GM19468 (cell line): ENCODE data around the gene CYP2A7.
"Not testable (repeated sequence)": the region's sequence is repeated elsewhere in the genome, so short reads cannot be mapped to it uniquely, and the experiment has no call there.

Experiments used
- ATAC-seq: cut with Tn5 transposase; IDR thresholded peaks from one replicate; pipeline ENCODE4 v1.9.1; 2021; ENCODE audit warnings: mild to moderate bottlenecking, moderate library complexity, moderate number of reproducible peaks; ENCODE audit not compliant: unreplicated experiment; ENCODE audit errors: extremely low read depth

The CYP2A7 gene, protein sequence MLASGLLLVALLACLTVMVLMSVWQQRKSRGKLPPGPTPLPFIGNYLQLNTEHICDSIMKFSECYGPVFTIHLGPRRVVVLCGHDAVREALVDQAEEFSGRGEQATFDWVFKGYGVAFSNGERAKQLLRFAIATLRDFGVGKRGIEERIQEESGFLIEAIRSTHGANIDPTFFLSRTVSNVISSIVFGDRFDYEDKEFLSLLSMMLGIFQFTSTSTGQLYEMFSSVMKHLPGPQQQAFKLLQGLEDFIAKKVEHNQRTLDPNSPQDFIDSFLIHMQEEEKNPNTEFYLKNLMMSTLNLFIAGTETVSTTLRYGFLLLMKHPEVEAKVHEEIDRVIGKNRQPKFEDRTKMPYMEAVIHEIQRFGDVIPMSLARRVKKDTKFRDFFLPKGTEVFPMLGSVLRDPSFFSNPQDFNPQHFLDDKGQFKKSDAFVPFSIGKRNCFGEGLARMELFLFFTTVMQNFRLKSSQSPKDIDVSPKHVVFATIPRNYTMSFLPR

DNA sequence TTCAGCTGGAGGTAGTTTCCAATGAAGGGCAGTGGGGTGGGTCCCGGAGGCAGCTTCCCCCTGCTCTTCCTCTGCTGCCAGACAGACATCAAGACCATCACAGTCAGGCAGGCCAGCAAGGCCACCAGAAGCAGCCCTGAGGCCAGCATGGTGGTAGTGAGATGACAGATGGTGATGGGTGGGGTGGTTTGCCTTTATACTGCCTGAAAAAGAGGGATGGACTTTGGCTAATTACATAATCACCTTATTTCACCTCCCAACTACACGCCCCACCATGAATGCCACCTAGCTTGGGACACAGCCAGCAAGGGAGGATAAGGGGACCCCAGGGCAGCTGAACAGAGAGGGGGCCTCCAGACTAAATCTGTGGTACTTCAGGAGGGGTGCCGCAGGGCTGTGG lies at the start of gene CYP2A7:
Gene CYP2A7 (minus strand): TSS at position 170 of the 400 bp plus-strand sequence. CDS start 21 bp downstream, at position 149.
- ATAC-seq, result not testable (repeated sequence)

DNA sequence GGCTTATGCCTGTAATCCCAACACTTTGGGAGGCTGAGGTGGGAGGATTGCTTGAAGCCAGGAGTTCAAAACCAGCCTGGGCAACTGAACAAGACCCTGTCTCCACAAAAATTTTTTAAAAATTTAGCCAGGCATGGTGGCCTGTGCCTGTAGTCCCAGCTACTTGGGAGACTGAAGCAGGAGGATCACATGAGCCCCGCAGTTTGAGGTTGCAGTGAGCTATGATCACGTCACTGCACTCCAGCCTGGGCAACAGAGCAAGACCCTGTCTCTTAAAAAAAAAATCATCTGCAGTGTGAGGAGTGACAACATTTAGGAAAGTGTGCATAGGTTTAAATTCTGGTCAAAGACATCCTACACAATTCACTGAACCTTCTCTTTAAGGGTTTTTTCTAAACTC lies 48.8 kb upstream of the CYP2A7 start:
- not testable (repeated sequence) for ATAC-seq

DNA sequence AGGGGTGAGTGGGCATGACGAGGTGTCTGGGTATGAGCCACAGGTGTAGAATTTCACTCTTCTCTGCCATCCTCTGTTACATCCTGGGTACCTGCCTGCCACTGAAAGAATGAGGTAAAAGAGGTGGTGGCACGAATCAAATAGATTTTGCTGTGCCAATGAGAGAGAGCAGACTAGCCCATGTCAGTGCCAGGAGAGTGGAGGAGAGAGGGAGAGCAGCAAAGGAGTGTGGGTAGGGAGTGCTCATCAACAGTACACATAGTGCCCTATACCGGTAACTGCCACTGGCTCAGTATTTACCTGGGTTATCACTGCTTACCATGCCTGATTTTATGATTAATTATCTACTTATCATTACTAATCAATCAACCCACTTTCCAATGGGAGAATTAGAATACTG lies 47.9 kb upstream of the CYP2A7 start:
- ATAC-seq, result not testable (repeated sequence)

DNA sequence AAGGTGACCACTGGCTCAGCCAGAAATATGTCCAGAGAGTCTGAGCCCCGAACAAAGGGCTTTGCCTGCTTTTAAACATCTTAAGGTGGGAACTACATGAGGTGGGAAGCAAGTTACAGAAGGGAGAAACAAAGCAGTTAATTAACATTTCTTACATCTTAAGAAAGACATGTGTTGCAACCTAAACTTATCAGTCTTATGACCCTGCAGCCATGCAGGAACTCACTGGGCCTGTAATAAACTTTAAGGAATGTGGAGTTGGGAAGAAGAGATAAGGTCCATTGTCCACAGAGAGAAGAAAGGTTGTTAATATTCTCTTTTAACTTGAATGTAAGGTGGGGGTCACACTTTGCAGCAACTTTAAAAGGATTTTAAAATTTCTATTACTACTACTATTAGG lies 46.8 kb upstream of the CYP2A7 start:
- ATAC-seq, result no peak

DNA sequence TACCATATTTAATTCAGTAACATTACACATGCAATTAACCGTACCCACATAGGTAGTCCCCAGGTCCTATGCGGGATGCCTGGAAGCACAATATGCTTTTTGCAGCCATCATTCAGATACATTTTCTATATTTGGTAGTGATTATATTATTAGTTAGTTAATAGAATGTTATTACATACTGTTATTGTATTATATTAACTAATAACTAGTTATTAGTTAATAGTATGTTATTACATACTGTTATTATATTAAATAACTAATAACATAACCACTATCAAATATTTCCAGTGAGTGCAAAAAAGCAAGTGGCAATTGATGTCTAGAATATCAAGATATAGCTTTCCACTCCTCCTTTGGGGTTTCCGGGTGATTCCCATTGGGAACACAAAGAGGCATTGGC lies 45.5 kb upstream of the CYP2A7 start:
- no peak for ATAC-seq

DNA sequence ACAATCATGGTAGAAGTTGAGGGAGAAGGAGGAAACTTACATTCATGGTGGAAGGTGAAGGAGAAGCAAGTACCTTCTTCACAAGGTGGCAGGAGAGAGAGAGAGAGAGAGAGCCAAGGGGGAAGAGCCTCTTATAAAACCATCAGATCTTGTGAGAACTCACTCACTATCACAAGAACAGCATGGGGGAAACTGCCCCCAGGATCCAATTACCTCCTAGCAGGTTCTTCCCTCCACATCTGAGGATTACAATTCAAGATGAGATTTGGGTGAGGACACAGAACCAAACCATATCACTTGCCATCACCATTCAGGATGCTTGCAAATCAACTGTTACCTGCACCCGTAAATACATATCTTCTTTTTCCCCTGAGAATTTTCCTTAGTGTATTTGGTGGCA lies 44.2 kb upstream of the CYP2A7 start:
- not testable (repeated sequence) for ATAC-seq

DNA sequence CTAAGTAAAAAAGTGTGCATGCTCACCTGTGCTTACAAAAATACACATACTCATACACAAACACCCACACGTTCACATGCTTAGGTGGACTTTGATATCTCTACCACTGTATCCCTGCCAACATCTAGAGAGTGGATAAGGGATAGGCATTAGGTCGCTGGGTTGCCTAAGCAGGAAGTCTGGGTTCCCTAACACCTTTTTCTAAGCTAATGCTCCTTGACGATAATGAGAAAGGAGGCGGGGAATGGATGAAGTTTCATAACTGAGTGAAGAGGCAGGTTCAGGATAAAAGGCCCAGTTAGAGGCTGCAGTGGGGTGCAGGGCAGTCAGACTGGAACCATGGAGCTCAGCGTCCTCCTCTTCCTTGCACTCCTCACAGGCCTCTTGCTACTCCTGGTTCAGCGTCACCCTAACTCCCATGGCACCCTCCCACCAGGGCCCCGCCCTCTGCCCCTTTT lies 41.9 kb upstream of the CYP2A7 start:
- ATAC-seq, result no peak

DNA sequence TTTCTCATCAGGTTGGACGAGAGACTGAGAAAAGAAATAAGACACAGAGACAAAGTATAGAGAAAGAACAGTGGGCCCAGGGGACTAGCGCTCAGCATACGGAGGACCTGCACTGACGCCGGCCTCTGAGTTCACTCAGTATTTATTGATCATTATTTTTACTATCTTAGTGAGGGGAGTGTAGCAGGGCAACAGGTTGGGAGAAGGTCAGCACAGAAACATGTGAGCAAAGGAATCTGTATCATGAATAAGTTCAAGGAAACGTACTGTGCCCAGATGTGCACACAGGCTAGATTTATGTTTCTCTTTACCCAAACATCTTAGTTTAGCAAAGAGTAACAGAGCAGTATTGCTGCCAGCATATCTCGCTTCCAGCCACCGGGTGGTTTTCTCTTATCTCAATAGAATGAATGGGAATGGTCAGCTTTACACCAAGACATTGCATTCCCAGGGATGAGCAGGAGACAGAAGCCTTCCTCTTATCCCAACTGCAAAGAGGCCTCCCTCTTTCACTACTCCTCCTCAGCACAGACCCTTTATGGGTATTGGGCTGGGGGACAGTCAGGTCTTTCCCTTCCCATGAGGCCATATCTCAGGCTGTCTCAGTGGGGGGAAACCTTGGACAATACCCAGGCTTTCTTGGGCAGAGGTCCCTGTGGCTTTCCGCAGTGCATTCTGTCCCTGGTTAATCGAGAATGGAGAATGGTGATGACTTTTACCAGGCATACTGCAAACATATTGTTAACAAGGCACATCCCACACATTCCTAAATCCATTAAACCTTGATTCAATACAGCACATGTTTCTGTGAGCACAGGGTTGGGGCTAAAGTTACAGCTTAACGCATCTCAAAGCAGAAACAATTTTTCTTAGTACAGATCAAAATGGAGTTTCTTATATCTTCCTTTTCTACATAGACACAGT lies 40.5 kb upstream of the CYP2A7 start:
- ATAC-seq, result not testable (repeated sequence)

DNA sequence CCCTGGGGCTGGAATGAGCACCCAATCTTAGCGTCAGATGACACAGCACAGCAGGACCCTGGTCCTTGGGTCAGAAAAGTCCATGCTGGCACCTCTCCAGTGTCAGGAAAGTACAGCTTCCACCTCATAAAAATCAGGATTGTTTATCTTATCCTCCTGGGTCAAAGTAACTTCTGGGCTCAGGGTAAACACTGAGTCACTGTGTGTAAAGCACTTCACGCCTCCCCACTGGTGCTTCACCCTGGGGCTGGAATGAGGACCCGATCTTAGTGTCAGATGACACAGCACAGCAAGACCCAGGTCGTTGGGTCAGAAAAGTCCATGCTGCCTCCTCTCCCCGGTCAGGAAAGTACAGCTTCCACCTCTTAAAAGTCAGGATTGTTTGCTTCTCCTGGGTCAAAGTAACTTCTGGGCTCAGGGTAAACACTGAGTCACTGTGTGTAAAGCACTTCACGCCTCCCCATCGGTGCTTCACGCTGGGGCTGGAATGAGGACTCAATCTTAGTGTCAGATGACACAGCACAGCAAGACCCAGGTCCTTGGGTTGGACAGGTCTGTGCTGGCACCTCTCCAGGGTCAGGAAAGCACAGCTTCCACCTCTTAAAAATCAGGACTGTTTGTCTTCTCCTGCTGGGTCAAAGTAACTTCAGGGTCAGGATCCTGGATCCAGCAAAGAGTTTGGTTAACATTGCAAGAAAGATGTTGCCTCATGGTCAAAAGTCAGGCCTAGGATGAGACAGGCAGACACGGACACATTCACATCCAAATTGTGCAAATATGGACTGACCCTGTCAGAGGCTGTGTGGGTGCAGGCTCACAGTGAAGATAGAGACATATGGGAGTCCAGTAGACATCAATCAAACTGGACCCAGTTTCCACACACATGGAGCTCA lies 39.2 kb upstream of the CYP2A7 start:
- ATAC-seq, result no peak

DNA sequence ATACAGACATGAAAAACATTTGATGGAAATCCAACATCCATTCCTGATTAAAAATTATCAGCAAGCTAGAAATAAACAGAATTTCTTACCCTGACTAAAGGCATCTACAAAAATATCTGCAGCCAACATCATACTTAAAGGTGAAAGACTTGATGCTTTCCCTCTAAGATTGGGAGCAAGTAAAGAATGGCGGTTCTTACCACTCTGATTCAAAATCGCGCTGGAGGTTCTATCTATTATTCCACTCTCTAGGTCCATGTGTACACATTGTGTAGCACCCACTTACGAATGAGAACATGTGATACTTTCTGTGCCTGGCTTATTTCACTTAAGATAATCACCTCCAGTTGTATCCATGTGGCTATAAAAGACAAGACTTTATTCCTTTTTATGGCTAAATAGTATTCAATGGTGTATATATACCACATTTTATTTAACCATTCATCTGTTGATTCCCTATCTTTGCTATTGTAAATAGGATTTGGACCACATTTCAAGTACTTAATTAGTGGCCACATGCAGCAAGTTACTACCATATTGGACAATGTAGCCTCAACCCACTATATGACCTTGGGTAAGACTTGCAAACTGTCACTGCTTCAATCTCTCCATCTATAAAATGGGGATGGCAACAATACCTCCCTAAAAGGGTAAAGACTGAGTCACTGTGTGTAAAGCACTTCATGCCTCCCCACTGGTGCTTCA lies 38.4 kb upstream of the CYP2A7 start:
- no peak for ATAC-seq

DNA sequence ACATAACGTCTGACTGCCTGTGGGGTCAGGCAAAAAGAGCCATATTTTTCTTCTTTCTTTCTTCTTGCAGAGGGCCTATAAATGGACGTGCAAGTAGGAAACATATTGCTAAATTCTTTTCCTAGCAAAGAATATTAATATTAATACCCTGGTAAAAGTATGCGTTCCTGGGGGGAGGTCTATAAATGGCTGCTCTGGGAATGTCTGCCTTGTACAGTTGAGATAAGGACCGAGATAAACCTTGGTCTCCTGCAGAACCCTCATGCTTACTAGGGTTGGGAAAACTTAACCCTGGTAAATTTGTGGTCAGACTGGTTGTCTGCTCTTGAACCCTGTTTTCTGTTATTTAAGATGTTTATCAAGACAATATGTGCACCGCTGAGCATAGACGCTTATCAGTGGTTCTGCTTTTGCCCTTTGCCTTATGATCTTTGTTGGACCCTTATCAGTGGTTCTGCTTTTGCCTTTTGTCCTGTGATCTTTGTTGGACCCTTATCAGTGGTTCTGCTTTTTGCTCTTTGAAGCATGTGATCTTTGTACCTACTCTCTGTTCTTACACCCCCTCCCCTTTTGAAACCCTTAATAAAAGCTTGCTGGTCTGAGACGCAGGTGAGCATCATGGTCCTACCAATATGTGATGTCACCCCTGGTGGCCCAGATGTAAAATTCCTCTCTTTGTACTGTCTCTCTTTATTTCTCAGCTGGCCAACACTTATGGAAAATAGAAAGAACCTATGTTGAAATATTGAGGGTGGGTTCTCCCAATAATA lies 37.7 kb upstream of the CYP2A7 start:
- not testable (repeated sequence) for ATAC-seq

DNA sequence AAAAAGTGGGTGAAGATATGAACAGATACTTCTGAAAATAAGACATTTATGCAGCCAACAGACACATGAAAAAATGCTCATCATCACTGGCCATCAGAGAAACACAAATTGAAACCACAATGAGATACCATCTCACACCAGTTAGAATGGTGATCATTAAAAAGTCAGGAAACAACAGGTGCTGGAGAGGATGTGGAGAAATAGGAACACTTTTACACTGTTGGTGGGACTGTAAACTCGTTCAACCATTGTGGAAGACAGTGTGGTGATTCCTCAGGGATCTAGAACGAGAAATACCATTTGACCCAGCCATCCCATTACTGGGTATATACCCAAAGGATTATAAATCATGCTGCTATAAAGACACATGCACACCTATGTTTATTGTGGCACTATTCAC lies 36.3 kb upstream of the CYP2A7 start:
- not testable (repeated sequence) for ATAC-seq

DNA sequence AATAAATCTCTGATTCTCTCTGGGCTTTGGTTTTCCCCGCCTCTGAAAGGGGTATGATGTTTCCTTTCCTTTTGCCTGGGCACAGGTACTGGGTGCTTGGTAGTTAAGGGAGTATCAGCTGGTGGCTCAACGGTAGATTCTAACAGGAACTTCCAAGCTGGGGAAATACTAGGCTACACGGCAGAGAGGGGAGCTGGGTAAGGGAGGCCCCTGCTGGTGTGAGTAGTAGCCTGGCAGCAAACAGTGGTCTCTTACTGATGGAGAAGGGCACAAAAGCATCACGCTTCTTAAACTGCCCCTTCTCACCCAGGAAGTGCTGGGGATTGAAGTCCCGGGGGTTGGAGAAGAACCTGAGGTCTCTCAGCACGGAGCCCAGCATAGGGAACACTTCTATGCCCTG lies 26.9 kb upstream of the CYP2A7 start:
- ATAC-seq, result no peak

DNA sequence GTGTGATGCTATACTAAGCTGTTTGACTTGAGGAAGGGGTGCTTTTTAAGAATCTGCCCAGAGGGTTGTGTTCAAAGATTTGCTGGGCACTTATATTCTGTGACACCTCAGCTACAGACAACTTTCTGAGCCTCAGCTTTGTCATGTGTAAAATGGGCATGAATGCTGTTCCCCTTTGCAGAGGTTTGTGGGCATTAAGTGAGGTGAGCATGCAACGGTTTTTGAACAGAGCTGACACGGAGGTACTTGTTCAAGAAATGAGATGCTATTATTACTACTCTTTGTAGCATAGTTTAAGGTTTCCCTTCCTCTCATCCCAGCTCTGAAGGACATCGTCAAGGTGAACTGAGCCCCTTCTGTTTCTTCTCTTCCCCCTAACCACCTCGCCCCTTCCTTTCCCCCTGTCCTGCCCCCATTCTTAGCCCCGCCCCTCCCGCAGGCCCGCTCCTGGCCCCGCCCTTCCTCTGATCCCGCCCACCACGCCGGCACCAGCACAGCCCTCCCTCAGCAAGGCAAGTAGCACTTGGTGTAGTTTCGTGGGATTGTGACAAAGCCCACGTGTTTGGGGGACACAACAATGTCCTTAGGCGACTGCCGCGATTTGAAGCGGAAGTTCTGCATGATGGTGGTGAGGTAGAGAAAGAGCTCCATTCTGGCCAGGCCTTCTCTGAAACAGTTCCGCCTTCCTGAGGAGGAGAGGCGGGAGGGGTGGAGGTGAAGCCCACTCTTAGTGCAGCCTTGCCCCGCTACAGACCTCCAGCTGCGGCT lies 26.1 kb upstream of the CYP2A7 start:
- no peak for ATAC-seq

DNA sequence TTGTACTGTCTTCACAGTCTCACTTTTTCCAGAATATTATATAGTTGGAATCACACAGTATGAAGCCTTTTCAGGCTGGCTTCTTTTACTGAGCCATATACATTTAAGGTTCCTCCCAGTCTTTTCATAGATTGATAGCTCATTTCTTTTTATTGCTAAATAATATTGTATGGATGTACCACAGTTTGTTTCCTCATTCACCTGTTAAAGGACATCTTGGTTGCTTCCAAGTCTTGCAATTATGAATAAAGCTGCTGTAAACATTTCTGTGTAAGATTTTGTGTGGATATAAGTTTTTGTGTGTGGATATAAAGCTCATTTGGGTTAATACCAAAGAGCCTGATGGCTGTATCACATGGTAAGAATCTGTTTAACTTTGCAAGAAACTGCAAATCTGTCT lies 24.5 kb upstream of the CYP2A7 start:
- ATAC-seq, result no peak

DNA sequence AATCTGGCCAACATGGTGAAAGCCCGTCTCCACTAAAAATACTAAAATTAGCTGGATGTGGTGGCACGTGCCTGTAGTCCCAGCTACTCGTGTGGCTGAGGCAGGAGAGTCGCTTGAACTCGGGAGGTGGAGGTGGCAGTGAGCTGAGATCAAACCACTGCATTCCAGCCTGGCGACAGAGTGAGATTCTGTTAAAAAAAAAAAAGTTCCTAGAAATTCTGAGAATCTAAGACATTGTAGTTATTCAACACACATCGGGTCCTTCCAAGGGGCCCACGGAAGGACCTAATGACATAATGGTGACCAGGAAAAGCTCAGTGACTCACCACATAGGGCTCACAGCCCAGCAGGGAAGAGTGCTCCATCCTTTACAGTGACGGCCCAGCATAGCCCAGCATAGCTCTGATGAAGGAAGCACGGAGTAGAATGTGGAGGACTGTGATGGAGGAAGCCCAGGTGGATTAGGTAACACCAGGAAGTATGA lies 22.7 kb upstream of the CYP2A7 start:
- not testable (repeated sequence) for ATAC-seq

DNA sequence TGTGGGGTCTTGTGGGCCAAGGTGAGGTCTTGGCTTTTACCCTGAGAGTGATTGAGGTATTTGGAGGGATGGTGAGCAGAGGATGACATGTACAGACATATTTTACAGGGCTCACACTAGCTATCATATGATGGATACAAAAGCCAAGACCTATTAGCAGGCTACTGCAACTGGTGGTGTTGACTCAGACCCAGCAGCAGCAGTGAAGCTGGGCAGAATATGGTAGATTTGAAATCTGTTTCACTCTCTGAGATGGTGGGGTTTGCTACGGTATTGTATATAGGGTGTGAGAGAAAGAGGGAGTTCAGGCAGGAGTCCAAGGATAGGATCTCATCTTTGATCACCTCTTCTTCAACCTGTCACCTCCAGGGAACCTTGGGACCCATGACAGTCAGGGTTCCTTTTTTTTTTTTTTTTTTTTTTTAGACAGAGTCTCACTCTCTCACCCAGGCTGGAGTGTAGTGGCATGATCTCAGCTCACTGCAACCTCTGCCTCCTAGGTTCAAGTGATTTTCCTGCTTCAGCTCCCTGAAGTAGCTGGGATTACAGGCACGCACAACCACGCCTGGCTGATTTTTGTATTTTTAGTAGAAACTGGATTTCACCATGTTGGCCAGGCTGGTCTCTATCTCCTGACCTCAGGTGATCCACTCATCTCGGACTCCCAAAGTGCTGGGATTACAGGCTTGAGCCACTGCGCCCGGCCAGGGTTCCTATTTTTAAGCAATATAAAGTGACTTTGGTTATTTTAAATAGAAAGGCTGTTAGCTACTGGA lies 20.1 kb upstream of the CYP2A7 start:
- ATAC-seq, result not testable (repeated sequence)
